GM18520 (cell line): ENCODE measurements around the gene LEFTY1.

ENCODE experiments used
- ATAC-seq: cut with Tn5 transposase; IDR thresholded peaks from one replicate; pipeline ENCODE4 v1.9.1; 2021; ENCODE audit not compliant: unreplicated experiment

Gene LEFTY1

DNA sequence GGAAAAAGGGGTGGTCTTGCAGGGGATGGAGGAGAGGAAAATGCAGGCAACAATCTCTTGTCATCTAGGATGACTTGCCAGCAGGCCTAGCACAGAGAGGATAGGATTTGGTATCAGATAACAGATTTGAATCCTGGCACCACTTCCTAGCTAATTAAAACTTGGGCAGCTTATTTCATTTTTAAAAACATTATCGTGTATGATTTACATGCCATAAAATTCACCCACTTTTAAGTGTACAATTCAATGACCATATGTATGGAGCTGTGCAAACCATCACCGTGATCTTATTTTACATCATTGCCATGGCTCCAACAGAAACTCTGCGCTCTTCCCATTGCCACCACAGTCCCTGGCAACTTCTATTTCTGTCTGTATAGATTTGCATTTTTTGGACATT lies 28.2 kb upstream of the LEFTY1 start:
- ATAC-seq: no peak

DNA sequence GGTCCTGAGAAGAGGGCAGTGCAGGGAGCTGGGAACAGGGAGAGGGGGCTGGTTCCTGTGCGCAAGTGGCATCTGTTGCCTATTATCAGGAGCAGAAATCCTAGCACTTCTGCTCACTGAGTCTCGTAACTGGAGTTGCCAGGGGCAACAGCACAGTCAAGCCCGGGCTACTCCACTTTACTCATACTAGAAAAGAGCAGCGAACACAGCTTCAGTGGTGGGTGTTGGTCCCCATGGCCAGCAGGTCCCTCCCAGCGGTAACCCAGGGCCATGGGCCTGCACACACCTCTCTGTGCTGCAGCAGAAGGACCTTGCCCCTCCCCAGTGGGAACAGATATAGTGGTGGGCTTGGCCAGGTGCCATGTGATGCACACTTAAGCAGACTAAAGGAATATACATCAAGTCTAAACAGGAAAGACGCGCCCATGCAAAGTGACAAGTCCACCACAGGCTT lies 26.6 kb upstream of the LEFTY1 start:
- no peak for ATAC-seq

DNA sequence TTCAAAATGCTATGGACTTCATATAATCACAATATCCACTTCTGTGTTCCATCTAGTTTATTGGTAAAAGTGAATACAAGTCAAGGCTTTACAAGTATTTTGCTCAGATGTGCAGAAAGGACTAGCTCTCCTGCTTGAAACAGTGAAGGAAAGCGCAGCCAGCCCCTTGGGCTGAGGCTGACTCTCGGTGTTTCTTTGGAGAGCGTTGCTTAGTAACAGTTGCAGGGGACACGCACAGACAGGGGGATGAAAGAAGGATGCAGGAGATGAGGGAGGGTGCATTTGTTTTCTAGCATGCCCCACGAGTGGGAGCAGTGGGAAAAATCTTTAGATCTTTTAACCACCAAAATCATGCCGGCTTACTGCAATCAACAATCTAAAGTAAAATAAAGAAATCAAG lies 26.0 kb upstream of the LEFTY1 start:
- ATAC-seq: no peak

DNA sequence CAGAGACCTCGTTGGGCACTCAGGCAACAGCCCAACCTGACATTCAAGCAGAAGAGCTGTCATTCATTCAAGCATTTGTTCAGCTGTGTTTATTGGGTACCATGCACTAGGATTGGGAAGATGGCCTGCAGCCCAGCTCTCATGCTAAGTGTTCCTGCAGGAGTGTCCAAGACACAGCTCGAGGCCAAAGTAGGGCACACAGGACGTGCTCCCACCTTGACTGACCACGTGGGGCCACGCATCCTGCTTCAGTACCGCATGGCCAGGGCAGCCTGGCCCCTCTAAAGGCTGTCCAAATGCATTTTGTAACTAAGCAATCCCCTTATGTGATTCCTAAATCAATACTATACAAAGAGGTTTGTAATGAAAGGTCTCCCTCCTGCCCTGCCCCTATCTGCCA lies 25.4 kb upstream of the LEFTY1 start:
- ATAC-seq: no peak

DNA sequence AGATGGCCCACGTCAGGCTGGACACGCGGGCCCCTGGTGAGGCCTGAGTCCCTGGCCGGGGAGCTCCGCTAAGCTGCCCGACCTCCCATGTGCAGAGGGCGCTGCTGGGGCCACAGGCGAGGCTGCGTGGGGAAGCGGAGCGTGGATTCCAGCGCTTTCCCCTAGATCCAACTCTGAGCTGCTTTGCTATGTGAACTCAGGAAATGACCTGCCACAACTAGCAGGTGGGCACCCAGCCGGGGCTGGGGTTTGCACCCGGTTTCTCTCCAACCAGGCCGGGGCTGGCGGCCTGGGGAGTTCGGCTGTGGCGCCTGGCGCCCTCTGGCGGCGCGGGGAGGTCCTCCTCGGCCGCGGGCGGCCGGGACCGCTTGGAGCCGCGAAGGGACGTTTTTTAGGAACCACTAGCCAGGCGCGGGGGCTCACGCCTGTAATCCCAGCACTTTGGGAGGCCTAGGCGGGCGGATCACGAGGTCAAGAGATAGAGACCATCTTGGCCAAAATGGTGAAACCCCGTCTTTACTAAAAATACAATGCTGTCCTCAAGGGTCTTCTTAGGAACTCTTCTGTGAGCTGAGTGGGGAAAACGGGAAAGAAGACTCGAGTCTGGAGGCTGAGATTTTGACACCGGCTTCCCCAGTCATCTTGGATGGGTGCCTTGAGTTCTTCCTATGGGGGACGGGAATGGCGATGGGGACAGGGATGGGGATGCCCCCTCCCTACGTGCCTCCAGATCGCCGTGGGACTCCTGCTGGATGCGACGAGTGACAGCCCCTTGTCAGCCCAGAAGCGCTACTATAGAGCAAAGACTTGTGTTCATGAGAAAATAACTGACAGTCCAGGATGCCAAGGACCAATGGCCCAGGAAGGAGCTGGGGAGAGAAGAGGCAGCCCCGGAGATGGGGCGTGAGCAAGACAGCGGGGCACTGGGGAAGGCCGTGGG lies 22.5 kb upstream of the LEFTY1 start:
- ATAC-seq: no peak

DNA sequence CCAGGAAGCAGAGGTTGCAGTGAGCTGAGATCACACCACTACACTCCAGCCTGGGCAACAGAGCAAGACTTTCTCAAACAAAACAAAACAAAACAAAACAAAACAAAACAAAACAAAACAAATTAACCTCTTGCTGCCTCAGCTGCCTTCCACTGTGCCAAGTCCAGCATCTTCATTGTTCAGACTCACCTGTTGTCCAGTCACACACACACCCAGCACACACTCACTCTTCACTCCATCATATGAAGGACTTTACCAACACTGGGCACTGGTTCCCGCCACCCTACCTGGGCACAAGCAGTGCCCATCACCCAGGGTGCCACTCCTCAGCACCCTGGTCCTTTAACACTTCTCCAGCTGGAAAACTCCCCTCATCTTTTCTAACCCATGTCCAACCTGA lies 20.5 kb upstream of the LEFTY1 start:
- no peak for ATAC-seq

DNA sequence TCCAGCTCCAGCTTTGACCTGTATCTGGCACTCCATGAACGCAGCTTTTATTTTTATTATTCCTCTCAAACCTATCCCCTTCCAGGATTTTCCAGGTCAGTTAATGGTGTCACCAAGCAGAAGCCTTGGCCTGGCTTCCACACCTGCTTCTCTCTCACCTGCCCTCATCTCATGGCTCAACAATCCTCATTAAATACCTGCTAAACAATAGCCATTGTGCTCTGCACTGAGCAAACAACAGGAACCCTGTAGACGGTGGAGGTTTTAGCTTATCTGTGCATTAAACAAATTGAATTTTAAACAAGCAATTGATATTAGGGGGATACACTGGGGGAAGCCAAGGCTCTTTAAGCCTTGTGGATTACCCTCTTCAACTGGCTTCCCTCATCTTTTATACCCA lies 19.8 kb upstream of the LEFTY1 start:
- ATAC-seq: no peak

DNA sequence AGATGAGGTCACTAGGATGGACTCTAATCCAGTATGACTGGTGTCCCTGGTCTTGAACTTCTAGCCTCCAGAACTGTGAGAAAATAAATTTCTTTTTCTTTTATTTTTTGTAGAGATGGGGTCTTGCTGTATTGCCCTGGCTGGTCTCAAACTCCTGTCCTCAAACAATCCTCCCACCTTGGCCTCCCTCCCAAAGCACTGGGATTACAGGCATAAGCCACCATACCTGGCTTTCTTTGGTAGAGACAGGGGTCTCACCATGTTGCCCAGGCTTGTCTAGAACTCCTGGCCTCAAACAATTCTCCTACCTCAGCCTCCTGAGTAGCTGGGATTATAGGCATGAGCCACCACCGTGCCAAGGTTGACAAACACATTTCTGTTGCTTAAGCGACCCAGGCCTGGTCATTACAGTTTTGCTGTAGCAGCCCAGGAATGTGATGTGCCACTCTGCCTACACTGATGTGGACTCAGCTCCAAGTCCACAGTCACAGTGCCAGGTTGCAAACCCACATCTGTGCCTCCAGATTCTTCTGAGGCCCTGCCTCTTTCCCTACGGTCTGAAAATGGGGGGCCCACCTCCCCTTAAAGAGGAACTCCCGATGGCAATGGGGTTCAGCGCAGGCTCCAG lies 19.2 kb upstream of the LEFTY1 start:
- no peak for ATAC-seq

DNA sequence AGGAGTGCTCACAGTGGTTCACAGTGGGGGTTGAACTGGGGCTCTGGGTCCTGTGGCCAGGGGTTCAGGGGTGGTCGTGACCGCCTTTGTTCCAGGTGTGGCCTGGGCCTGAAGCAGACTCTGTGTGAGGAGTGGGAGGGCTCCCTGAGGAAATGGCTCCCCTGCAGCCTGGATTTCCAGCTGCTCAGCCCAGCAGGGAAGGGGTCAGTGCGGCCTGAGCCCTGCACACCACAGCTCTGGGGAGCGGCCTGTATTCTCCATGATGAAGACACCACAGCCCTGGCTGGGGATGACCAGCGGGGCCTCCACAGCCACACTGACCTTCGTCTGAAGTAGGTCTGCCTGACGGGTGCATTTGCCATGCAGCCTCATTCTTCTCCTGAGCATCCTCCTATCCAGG lies 18.4 kb upstream of the LEFTY1 start:
- ATAC-seq: no peak

DNA sequence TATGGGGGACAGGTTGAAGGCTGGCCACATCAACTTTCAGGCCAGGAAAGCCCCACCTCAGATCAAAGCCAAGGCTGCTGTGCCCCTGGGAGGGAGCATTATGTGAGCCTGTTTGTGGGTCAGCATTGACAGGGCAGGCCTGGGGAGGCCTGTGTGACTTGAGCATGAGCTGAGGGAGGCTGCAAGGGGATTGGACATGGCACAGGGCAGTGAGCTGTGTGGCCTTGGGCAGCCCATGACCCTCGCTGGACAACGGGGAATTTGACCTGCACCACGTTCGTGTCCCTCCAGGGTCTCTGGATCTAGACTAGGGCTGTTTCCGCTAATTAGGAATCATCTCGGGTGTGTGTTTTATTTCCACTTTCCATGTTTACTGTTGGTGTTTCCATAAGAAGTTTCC lies 17.5 kb upstream of the LEFTY1 start:
- no peak for ATAC-seq

DNA sequence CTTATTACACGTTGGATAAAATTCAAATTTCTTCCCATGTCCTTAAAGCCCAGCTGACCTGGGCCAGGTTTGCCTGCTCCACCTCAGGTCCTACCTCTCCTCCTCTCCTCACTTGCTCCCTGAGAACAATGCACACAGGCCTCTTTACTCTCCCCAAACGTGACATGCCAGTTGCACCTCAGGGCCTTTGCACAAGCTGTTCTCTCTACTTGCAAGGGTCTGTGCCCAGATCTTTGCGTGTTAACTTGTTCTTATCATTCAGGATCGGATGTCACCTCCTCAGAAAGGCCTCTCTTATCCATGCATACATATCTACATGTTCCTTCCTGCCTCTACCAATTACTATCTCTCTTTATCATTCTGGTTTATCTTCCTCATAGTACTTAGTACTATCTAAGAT lies 14.7 kb upstream of the LEFTY1 start:
- no peak for ATAC-seq

DNA sequence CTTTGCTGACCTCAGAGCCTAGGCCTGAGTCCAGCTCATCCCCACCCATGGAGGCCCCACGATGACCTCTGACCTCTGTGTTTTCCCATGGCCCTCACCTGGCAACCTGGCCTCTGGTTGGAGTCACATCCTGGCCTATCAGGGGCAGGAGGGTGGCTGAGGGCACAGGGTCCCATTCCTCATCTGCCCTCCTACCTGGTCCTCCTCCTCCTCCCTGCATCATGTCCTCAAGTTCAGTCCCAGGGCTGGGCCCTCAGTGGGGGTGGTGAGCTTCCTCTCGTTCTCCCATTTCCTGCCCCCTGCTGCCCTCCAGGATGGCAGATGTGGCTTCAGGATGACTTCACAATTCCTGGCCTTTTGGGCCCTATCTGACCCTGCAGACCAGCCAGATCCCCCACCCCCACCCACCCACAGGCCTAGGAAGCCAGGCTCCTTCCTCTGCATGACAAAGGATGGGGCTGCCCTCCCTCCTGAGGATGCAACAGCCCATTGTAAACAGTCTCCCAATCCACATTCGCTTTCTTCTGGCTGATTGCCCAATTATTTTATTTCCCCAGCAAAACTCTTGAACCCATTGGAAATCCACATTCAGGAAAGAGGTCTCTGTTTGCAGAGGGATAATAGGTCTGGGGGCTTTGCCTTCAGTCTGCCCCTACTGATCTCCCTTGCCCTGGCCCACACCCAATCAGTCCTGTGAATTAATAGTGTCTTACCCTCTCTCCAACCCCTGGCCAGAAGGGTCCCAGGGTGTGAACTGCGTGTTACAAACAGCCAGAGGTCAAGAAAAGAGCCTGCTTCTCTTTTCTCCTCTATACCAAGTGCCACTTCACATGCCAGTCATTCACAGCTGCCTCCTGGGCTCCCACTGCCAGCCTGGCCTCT lies 10.3 kb upstream of the LEFTY1 start:
- no peak for ATAC-seq

DNA sequence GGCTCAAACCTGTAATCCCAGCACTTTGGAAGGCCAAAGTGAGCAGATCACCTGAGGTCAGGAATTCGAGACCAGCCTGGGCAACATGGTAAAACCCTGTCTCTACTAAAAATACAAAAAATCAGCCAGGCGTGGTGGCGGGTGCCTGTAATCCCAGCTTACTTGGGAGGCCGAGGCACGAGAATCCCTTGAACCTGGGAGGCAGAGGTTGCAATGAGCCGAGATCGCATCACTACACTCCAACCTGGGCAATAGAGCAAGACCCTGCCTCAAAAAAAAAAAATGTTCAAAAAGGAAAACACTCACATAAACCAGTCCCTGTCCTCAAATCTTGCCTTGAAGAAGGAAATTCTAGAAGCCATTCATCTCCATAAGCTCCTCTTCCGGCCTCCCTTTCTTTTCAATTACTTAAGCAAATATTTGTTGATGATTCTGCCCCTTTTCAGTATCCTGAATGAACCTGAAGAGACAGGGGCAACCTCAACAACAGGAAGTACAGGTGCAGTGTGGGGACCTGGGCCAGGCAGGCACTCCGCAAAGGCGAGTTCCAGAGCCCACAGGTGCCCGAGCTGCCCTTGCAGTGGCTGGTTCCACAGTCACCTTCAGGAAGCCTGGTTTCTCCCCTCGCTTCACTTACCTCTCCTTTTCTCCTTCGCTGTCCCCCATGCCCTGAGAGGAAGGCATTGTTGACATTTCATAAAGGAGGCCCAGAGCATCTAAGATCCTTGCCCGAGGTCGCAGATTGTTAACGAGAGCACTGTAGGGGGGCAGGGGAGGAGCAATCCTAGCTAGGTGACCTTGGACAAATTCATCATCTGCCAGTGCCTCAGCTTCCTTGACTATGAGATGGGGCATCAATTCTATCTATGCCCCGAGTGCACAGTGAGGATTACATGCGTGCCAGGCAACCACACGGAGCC lies 8.9 kb upstream of the LEFTY1 start:
- ATAC-seq: no peak

DNA sequence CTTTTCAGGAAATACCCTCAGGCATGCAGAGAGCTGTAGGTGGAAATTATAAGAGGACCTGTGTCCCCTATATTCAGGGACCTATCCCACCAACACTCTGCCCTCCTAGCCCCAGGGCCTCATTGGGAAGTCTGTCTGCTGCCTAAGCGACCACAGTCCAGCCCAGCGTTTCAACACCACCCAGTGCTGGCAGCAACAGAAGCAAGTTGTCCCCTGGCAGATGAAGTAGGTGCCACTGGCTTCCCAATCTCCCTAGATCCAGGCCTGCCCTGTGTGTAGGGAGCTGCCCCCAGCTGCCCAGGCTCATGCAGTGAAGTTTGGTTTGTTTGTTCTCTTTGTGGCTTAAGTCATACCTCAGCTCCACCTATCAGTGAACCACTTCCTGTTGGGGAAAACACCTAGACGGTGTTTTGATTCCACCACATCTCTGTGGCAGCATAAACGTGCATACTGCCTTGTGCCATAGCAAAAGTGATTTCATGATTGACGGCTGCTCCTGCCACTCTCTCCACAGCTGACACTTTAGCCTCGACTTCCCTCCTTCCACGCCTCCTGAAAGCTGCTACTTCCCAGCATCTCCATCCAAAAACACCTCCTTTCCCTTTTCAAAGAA lies 8.1 kb upstream of the LEFTY1 start:
- ATAC-seq: peak; percentile 100

DNA sequence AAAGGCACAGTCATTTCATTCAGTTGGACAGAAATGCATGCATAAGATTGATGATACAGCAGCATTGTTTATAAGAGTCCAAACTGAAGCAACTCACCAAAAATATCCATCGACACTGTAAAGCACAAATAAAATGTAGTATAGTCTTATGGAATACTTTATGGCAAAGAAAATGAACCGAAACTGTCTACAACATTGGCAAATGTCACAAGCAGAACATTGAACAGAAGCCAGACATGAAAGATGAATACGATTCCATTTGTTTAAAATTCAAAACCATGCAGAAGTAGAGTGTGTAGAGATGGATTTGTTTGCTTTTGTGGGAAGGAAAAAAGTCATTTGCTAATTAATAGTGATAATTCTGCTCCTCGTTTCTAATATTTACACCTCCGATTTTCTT lies 7.5 kb upstream of the LEFTY1 start:
- no peak for ATAC-seq

DNA sequence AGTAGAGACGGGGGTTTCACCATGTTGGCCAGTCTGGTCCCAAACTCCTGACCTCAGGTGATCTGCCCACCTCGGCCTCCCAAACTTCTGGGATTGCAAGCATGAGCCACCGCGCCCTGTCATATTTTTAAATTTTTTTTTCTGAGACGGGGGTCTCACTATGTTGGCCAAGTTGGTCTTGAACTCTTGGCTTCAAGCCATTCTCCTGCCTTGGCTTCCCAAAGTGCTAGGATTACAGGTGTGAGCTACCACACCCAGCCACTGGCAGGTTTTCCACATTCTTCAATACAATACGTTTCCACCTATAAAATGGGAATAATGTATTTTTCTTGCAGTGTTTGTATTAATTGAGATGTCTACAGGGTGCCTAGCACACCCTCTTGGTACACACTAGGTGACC lies 3.4 kb upstream of the LEFTY1 start:
- no peak for ATAC-seq

DNA sequence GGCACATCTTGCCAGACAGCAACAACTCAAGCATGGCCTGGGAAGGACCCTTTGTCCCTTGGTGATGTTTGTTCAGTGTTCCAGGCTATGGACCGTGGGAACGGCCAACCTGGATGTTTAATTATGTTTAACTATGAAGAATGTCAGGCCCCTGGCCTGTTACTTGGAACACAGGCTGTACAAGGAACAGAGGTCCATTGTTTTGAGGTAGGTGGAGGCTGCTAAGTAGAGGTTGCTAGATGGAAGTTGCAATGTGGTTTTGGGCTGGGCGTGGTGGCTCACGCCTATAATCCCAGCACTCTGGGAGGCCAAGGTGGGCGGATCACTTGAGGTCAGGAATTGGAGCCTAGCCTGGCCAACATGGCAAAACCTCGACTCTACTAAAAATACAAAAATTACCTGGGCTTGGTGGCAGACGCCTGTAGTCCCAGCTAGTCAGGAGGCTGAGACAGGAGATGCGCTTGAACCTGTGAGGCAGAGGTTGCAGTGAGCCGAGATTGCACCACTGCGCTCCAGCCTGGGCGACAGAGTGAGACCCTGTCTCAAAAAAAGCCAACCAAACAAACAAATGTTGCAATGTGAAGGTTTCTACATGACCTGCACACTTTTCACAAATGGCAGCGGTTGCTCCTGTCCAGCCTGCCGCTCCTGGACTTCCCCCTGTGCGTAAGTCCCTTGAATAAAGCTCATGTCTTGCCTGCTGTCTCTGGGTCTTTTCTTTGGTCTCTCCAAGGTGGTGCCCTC lies 2.5 kb upstream of the LEFTY1 start:
- no peak for ATAC-seq

DNA sequence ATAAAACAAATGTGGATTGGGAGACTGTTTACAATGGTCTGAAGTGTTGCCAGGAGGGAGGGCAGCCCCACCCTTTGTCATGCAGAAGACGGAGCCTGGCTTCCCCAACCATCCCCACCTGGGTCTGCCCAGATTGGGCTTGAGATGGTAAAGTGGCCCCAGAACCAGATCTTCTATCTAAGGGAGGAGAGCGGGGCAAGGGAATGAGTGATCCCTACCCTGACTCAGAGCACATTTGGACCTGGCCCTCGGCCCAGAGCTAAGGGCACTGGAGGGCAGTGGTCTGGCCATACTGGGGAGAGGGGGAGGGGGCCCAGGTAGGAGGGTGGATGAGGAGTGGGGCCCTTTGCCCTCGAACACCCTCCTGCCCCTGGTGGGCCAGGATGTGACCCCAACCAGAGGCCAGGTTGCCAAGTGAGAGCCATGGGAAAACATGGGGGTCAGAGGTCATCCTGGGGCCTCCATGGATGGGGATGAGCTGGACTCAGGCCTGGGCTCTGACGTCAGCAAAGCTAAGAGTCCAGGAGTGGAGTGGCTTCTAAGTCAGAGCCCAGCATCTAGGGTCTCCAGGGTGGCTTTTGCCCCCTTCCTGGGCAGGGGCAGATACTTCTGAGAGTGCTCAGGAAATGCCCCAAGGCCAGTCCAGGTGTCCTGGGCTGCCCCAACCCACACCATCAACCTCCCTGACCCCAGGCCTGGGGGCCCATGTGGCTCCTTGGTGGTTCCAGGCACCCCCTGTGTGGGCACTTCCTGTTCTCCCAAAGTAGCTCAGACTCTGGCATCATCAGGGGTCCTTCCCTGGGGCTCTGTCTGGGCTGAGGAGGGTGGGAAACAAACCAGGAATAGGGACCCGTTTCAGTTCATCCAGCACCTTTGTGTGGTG lies 1.6 kb upstream of the LEFTY1 start:
- no peak for ATAC-seq
